NOMO-1 treated with dmso at 0.1 percent for 144 hours (cell line): Measurements from ENCODE around the gene PARP3.
A peak's percentile ranks its signal among the peaks of the same experiment; 100 is the strongest.

Experiments used
- DNase-seq: peaks from one replicate; lab custom pipeline; 2025; ENCODE audit not compliant: unreplicated experiment; lab: John Stamatoyannopoulos, UW

The PARP3 gene

GRCh38 chr3:51966016-51966415 lies 23.9 kb downstream of the PARP3 start:
- DNase-seq, result no peak

GRCh38 chr3:51966486-51966885 lies 24.3 kb downstream of the PARP3 start:
- no peak for DNase-seq

- no peak for DNase-seq
Observed at GRCh38 chr3:51966922-51967383, 24.8 kb downstream of the PARP3 start.

GRCh38 chr3:51967384-51968169 lies 25.4 kb downstream of the PARP3 start, which contains the start of gene PCBP4:
TSS of gene PCBP4 (minus strand) at chr3:51967454. CDS start at chr3:51961240, 6,214 bp downstream.
- DNase-seq, result no peak

GRCh38 chr3:51968170-51968775 lies 26.1 kb downstream of the PARP3 start:
- no peak for DNase-seq

- no peak for DNase-seq
Observed at GRCh38 chr3:51968883-51969678, 26.9 kb downstream of the PARP3 start.

GRCh38 chr3:51969841-51970240 lies 27.7 kb downstream of the PARP3 start:
- DNase-seq, result no peak

- no peak for DNase-seq
Observed at GRCh38 chr3:51970606-51971300, 28.6 kb downstream of the PARP3 start.

- no peak for DNase-seq
Observed at GRCh38 chr3:51971350-51971749, 29.2 kb downstream of the PARP3 start.

- no peak for DNase-seq
Observed at GRCh38 chr3:51974277-51974962, 32.3 kb downstream of the PARP3 start.

- peak; percentile 59 for DNase-seq
Observed at GRCh38 chr3:51974963-51975851, 33.0 kb downstream of the PARP3 start, which contains the start of gene ABHD14A. TSS of gene ABHD14A (plus strand) at chr3:51975064. CDS start at chr3:51975136, 72 bp downstream.

GRCh38 chr3:51975852-51976549 lies 33.8 kb downstream of the PARP3 start:
- DNase-seq, result no peak

- DNase-seq, result no peak
Observed at GRCh38 chr3:51977446-51978142, 35.4 kb downstream of the PARP3 start.

GRCh38 chr3:51978143-51978502 lies 36.0 kb downstream of the PARP3 start:
- no peak for DNase-seq

- DNase-seq, result no peak
Observed at GRCh38 chr3:51980253-51980652, 38.1 kb downstream of the PARP3 start.

- DNase-seq, result peak; percentile 61
Observed at GRCh38 chr3:51982352-51982837, 40.2 kb downstream of the PARP3 start.

GRCh38 chr3:51982838-51983577 lies 40.8 kb downstream of the PARP3 start, which contains the start of gene ACY1:
TSS of gene ACY1 (plus strand) at chr3:51983535. CDS start at chr3:51984065, 530 bp downstream.
- DNase-seq, result peak; percentile 81
